ENCODE data around the gene RBBP7. TPM values are rescaled to one million over a fixed set of nuclear protein-coding genes. Genes with fewer than 3 reads are reported as not detected.

The RBBP7 gene
- total RNA-seq, 4 donors from 2014 or later: 62.9 to 88.8 (median 66.0) TPM

GRCh38 chrX:16910376-16910775 lies 40.2 kb upstream of the RBBP7 start:
- Histone ChIP-seq H3K4me3 (no peak overlapping the region), H3K27ac (no peak overlapping the region), H3K9me3 (no peaks in the 10 kb centered on the region), H3K27me3 (no peaks in the 10 kb centered on the region), H3K4me1 (no peaks in the 10 kb centered on the region), H3K36me3 (no peaks in the 10 kb centered on the region)
- WGBS: 81% methylated on average over 1 of the region's 1 CpG
- no peak for DNase-seq (ENCODE audit: low spot score in 2 of 2)
- no peak for TF ChIP-seq POLR2AphosphoS5 (IDR thresholded peaks at IDR 0.05)
- TF ChIP-seq CTCF (IDR thresholded peaks at IDR 0.05): no peak
- TF ChIP-seq POLR2A (IDR thresholded peaks at IDR 0.05): no peak
- no peak for TF ChIP-seq EP300 (IDR thresholded peaks at IDR 0.05)

- Histone ChIP-seq H3K9me3 (no peaks in the 10 kb centered on the region), H3K4me3 (no peak overlapping the region), H3K4me1 (no peaks in the 10 kb centered on the region), H3K27ac (no peak overlapping the region), H3K27me3 (no peaks in the 10 kb centered on the region), H3K36me3 (no peaks in the 10 kb centered on the region)
- no peak for TF ChIP-seq POLR2A (IDR thresholded peaks at IDR 0.05)
- WGBS: 76% methylated on average over 8 of the region's 8 CpGs
- no peak for DNase-seq (ENCODE audit: low spot score in 2 of 2)
Observed at GRCh38 chrX:16903274-16904022, 33.3 kb upstream of the RBBP7 start.

- no peak overlapping the region for H3K27ac ChIP-seq
- no peaks in the 10 kb centered on the region for H3K4me1 ChIP-seq
- TF ChIP-seq POLR2A (IDR thresholded peaks at IDR 0.05) (no peak), CTCF (IDR thresholded peaks at IDR 0.05) (no peak), POLR2AphosphoS5 (IDR thresholded peaks at IDR 0.05) (no peak), EP300 (IDR thresholded peaks at IDR 0.05) (no peak)
- DNase-seq (ENCODE audit: low spot score in 2 of 2): no peak
- no CpG with 5 or more reads among the region's 2 CpGs for WGBS
- H3K36me3 ChIP-seq: no peaks in the 10 kb centered on the region
- no peak overlapping the region for H3K4me3 ChIP-seq
- H3K27me3 ChIP-seq: no peaks in the 10 kb centered on the region
- H3K9me3 ChIP-seq: no peaks in the 10 kb centered on the region
Observed at GRCh38 chrX:16897445-16897844, 27.3 kb upstream of the RBBP7 start.

GRCh38 chrX:16892504-16893362 lies 22.6 kb upstream of the RBBP7 start:
- DNase-seq (ENCODE audit: low spot score in 2 of 2): peak in 1 of 2 donors; percentile 71
- no peaks in the 10 kb centered on the region for H3K27me3 ChIP-seq
- no peak overlapping the region for H3K27ac ChIP-seq
- H3K36me3 ChIP-seq: no peaks in the 10 kb centered on the region
- H3K4me3 ChIP-seq: no peak overlapping the region
- TF ChIP-seq EP300 (IDR thresholded peaks at IDR 0.05) (no peak), CTCF (IDR thresholded peaks at IDR 0.05) (peak; percentile 61 to 66)
- no peaks in the 10 kb centered on the region for H3K4me1 ChIP-seq
- H3K9me3 ChIP-seq: no peaks in the 10 kb centered on the region
- WGBS: 14% methylated on average over 9 of the region's 9 CpGs

GRCh38 chrX:16885628-16886027 lies 15.5 kb upstream of the RBBP7 start:
- no peaks in the 10 kb centered on the region for H3K9me3 ChIP-seq
- no peak overlapping the region for H3K27ac ChIP-seq
- no peak overlapping the region for H3K4me3 ChIP-seq
- no peak for DNase-seq (ENCODE audit: low spot score in 2 of 2)
- H3K36me3 ChIP-seq: no peaks in the 10 kb centered on the region
- 88% methylated on average over 1 of the region's 1 CpG for WGBS
- H3K4me1 ChIP-seq: no peaks in the 10 kb centered on the region
- TF ChIP-seq CTCF (IDR thresholded peaks at IDR 0.05) (no peak), POLR2AphosphoS5 (IDR thresholded peaks at IDR 0.05) (no peak), EP300 (IDR thresholded peaks at IDR 0.05) (no peak), POLR2A (IDR thresholded peaks at IDR 0.05) (no peak)
- no peaks in the 10 kb centered on the region for H3K27me3 ChIP-seq

Measured in suprapubic skin (tissue), 4 donors.